Trophoblast cell (in vitro differentiated cells and primary cell): Measurements from ENCODE around the gene ABCA7.

Experiments
- DNase-seq, 2 donors: peaks; one replicate each; pipeline ENCODE4 v3.0.0-alpha.2; 2016
- H2AFZ ChIP-seq: 2 replicates; pipeline ENCODE4 v1.6.1; 2013; ENCODE audit warnings: low read length, moderate library complexity, mild to moderate bottlenecking; ENCODE audit not compliant: insufficient read depth, poor library complexity
- H2AK5ac ChIP-seq: 2 replicates; pipeline ENCODE4 v1.6.1; 2013; ENCODE audit warnings: mild to moderate bottlenecking, low read length
- H2BK120ac ChIP-seq: 2 replicates; pipeline ENCODE4 v1.6.1; 2013; ENCODE audit warnings: low read length, mild to moderate bottlenecking, moderate library complexity; ENCODE audit not compliant: insufficient read depth, poor library complexity
- H2BK12ac ChIP-seq: 2 replicates; pipeline ENCODE4 v1.6.1; 2013; ENCODE audit warnings: mild to moderate bottlenecking, low read length, moderate library complexity
- H2BK5ac ChIP-seq: 2 replicates; pipeline ENCODE4 v1.6.1; 2013; ENCODE audit warnings: low read length, low read depth, moderate library complexity, mild to moderate bottlenecking; ENCODE audit not compliant: poor library complexity
- H3K14ac ChIP-seq: 2 replicates; pipeline ENCODE4 v1.6.1; 2013; ENCODE audit warnings: mild to moderate bottlenecking, low read length
- H3K18ac ChIP-seq: 2 replicates; pipeline ENCODE4 v1.6.1; 2013; ENCODE audit warnings: mild to moderate bottlenecking, low read length
- H3K23ac ChIP-seq: 2 replicates; pipeline ENCODE4 v1.6.1; 2013; ENCODE audit warnings: low read length
- H3K27ac ChIP-seq: 2 replicates; pipeline ENCODE4 v1.5.1; 2013; ENCODE audit warnings: low read depth, mild to moderate bottlenecking, inconsistent platforms, low read length, moderate library complexity
- H3K27me3 ChIP-seq: 2 replicates; pipeline ENCODE4 v1.6.1; 2013; ENCODE audit warnings: inconsistent platforms, mild to moderate bottlenecking, low read length, moderate library complexity; ENCODE audit not compliant: insufficient read depth
- H3K36me3 ChIP-seq, 2 experiments: 1 replicate in 1 of 2; 2 replicates in 1 of 2; pipeline ENCODE4 v1.6.1; 2013; ENCODE audit warnings: low read length in 2 of 2, mild to moderate bottlenecking in 2 of 2, moderate library complexity in 1 of 2; ENCODE audit not compliant: insufficient read depth in 2 of 2, control insufficient read depth in 1 of 2
- H3K4ac ChIP-seq: 2 replicates; pipeline ENCODE4 v1.6.1; 2013; ENCODE audit warnings: low read depth, mild to moderate bottlenecking, low read length, moderate library complexity
- H3K4me1 ChIP-seq, 2 experiments: 1 replicate in 1 of 2; 2 replicates in 1 of 2; pipeline ENCODE4 v1.6.1; 2013; ENCODE audit warnings: low read length in 2 of 2, mild to moderate bottlenecking in 2 of 2, moderate library complexity in 1 of 2; ENCODE audit not compliant: insufficient read depth in 2 of 2, control insufficient read depth in 1 of 2
- H3K4me2 ChIP-seq: 2 replicates; pipeline ENCODE4 v1.6.1; 2013; ENCODE audit warnings: inconsistent platforms, mild to moderate bottlenecking, low read length, moderate library complexity
- H3K4me3 ChIP-seq: 2 replicates; pipeline ENCODE4 v1.5.1; 2013; ENCODE audit warnings: mild to moderate bottlenecking, low read depth, low read length, inconsistent platforms
- H3K79me1 ChIP-seq: one replicate; pipeline ENCODE4 v1.6.1; 2013; ENCODE audit warnings: low read length
- H3K79me2 ChIP-seq: 2 replicates; pipeline ENCODE4 v1.6.1; 2013; ENCODE audit warnings: low read length, mild to moderate bottlenecking; ENCODE audit not compliant: control insufficient read depth, insufficient read depth, poor library complexity
- H3K9ac ChIP-seq: 2 replicates; pipeline ENCODE4 v1.6.1; 2013; ENCODE audit warnings: mild to moderate bottlenecking, low read length
- H3K9me3 ChIP-seq: 2 replicates; pipeline ENCODE4 v1.6.1; 2013; ENCODE audit warnings: low read depth, mild to moderate bottlenecking, control low read depth, inconsistent platforms, low read length; ENCODE audit not compliant: insufficient read depth
- H4K12ac ChIP-seq: 2 replicates; pipeline ENCODE4 v1.6.1; 2013; ENCODE audit warnings: low read depth, mild to moderate bottlenecking, low read length, moderate library complexity
- H4K8ac ChIP-seq: 2 replicates; pipeline ENCODE4 v1.6.1; 2013; ENCODE audit warnings: low read depth, mild to moderate bottlenecking, low read length, moderate library complexity
- H4K91ac ChIP-seq: one replicate; pipeline ENCODE4 v1.6.1; 2013; ENCODE audit warnings: low read depth, mild to moderate bottlenecking, low read length, moderate library complexity
- WGBS: extraction: QIAGEN DNeasy Blood & Tissue Kit; methylation state at CpG from one replicate; pipeline ENCODE4 v1.1.7; 2013; ENCODE audit warnings: missing lambda C conversion rate; ENCODE audit not compliant: insufficient read length, insufficient coverage; ENCODE audit errors: extremely low coverage; 5-methylcytosine and 5-hydroxymethylcytosine counted together

Gene ABCA7

DNA sequence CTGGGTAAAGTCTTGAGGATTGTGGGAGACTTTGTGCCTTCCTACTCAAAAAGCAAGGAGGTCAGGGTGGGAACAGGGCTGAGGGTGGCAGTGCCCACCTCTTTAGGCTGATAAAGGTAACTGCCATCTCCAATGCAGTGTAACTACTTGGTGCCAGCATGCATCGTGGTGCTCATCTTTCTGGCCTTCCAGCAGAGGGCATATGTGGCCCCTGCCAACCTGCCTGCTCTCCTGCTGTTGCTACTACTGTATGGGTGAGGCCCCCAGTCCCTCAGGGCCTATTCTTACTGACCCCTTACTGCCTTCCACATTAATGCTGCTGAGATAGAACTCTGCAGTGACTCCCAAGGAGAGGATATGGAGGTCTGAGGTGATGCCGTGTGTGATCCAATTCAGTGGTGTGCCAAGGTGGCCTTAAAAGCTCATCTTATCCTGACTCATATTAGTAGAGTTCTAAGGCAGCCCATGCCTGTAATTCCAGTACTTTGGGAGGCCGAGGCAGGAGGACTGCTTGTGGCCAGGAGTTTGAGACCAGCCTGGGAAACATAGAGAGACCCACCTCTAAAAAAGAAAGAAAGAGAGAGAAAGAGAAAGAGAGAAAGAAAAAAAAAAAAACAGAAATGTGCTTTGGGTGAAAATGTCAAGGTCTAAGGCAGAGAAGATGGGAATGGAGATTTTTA lies 17.4 kb downstream of the ABCA7 start:
- no peak overlapping the region for H3K14ac ChIP-seq
- H3K79me1 ChIP-seq = no peaks in the 10 kb centered on the region
- no peak overlapping the region for H3K9ac ChIP-seq
- H3K4me3 ChIP-seq = peak overlapping the region; percentile 33
- no peak overlapping the region for H2AFZ ChIP-seq
- H4K91ac ChIP-seq = no peak overlapping the region
- no peak overlapping the region for H3K4me2 ChIP-seq
- peak in 1 of 2 donors; percentile 33 for DNase-seq
- H3K27ac ChIP-seq = no peak overlapping the region
- H4K12ac ChIP-seq = no peak overlapping the region
- no peaks in the 10 kb centered on the region for H3K27me3 ChIP-seq
- no peak overlapping the region for H4K8ac ChIP-seq
- H3K18ac ChIP-seq = no peak overlapping the region
- H3K23ac ChIP-seq = no peak overlapping the region
- H3K79me2 ChIP-seq = no peaks in the 10 kb centered on the region
- no peak overlapping the region for H2BK5ac ChIP-seq
- H3K4me1 ChIP-seq = no peaks in the 10 kb centered on the region
- no peak overlapping the region for H2AK5ac ChIP-seq
- H3K9me3 ChIP-seq = peaks cover 34% of the 10 kb centered on the region
- no peak overlapping the region for H3K4ac ChIP-seq
- peaks cover 41 to 46% of the 10 kb centered on the region in 2 experiments for H3K36me3 ChIP-seq
- WGBS = no CpG with 5 or more reads among the region's 3 CpGs
- no peak overlapping the region for H2BK12ac ChIP-seq
- H2BK120ac ChIP-seq = no peak overlapping the region

- Histone ChIP-seq H3K79me1 (no peaks in the 10 kb centered on the region), H3K18ac (no peak overlapping the region), H2BK120ac (no peak overlapping the region), H3K27me3 (no peaks in the 10 kb centered on the region), H3K79me2 (no peaks in the 10 kb centered on the region), H3K23ac (no peak overlapping the region), H2BK12ac (no peak overlapping the region), H3K36me3 (peaks cover 41 to 45% of the 10 kb centered on the region in 2 experiments), H2AK5ac (no peak overlapping the region), H3K14ac (no peak overlapping the region), H3K4me2 (no peak overlapping the region), H3K4ac (no peak overlapping the region), H4K91ac (no peak overlapping the region), H3K27ac (no peak overlapping the region), H4K12ac (no peak overlapping the region), H4K8ac (no peak overlapping the region), H3K4me1 (no peaks in the 10 kb centered on the region), H3K4me3 (no peak overlapping the region), H3K9me3 (peaks cover 38% of the 10 kb centered on the region), H2BK5ac (no peak overlapping the region), H2AFZ (no peak overlapping the region), H3K9ac (no peak overlapping the region)
- no peak for DNase-seq
- no CpG with 5 or more reads among the region's 5 CpGs for WGBS
Measured at GRCh38 chr19:1058112-1058511, 18.2 kb downstream of the ABCA7 start.

GRCh38 chr19:1060689-1061088 lies 20.8 kb downstream of the ABCA7 start:
- DNase-seq = no peak
- H3K23ac ChIP-seq = no peak overlapping the region
- no peaks in the 10 kb centered on the region for H3K79me2 ChIP-seq
- H3K9me3 ChIP-seq = peaks cover 40% of the 10 kb centered on the region
- H4K12ac ChIP-seq = no peak overlapping the region
- no peak overlapping the region for H2BK120ac ChIP-seq
- no peak overlapping the region for H4K91ac ChIP-seq
- no peak overlapping the region for H3K4me3 ChIP-seq
- H3K9ac ChIP-seq = no peak overlapping the region
- H3K18ac ChIP-seq = no peak overlapping the region
- WGBS = no CpG with 5 or more reads among the region's 5 CpGs
- no peak overlapping the region for H2BK5ac ChIP-seq
- no peak overlapping the region for H3K27ac ChIP-seq
- no peak overlapping the region for H4K8ac ChIP-seq
- H2AFZ ChIP-seq = no peak overlapping the region
- no peaks in the 10 kb centered on the region for H3K27me3 ChIP-seq
- peaks cover 10 to 11% of the 10 kb centered on the region in 2 experiments for H3K4me1 ChIP-seq
- no peak overlapping the region for H2BK12ac ChIP-seq
- H2AK5ac ChIP-seq = no peak overlapping the region
- H3K4ac ChIP-seq = no peak overlapping the region
- H3K36me3 ChIP-seq = peaks cover 29 to 30% of the 10 kb centered on the region in 2 experiments
- H3K79me1 ChIP-seq = peaks cover 9% of the 10 kb centered on the region
- no peak overlapping the region for H3K4me2 ChIP-seq
- no peak overlapping the region for H3K14ac ChIP-seq

- DNase-seq = no peak
- H3K79me2 ChIP-seq = no peaks in the 10 kb centered on the region
- H4K91ac ChIP-seq = no peak overlapping the region
- H4K12ac ChIP-seq = no peak overlapping the region
- no peak overlapping the region for H2AFZ ChIP-seq
- peaks cover 18% of the 10 kb centered on the region for H3K79me1 ChIP-seq
- no peak overlapping the region for H3K23ac ChIP-seq
- H3K27ac ChIP-seq = no peak overlapping the region
- H3K9me3 ChIP-seq = peaks cover 29% of the 10 kb centered on the region
- H2BK120ac ChIP-seq = no peak overlapping the region
- H3K18ac ChIP-seq = no peak overlapping the region
- peaks cover 22% of the 10 kb centered on the region in 2 experiments for H3K4me1 ChIP-seq
- H4K8ac ChIP-seq = no peak overlapping the region
- H3K4ac ChIP-seq = no peak overlapping the region
- H3K36me3 ChIP-seq = peaks cover 17 to 18% of the 10 kb centered on the region in 2 experiments
- no peak overlapping the region for H2BK5ac ChIP-seq
- H3K14ac ChIP-seq = no peak overlapping the region
- H2AK5ac ChIP-seq = no peak overlapping the region
- no CpG with 5 or more reads among the region's 20 CpGs for WGBS
- H3K9ac ChIP-seq = no peak overlapping the region
- no peak overlapping the region for H2BK12ac ChIP-seq
- H3K4me2 ChIP-seq = no peak overlapping the region
- no peaks in the 10 kb centered on the region for H3K27me3 ChIP-seq
- no peak overlapping the region for H3K4me3 ChIP-seq
Measured at GRCh38 chr19:1061987-1062386, 22.1 kb downstream of the ABCA7 start.
